TTC549 (cell line): ENCODE results near the gene LRP1.

Experiments
- FAIRE-seq: peaks from 2 replicates; lab custom pipeline; 2012; peaks lifted over from hg19 to GRCh38; lab: Jason Lieb, UNC

The LRP1 gene

DNA sequence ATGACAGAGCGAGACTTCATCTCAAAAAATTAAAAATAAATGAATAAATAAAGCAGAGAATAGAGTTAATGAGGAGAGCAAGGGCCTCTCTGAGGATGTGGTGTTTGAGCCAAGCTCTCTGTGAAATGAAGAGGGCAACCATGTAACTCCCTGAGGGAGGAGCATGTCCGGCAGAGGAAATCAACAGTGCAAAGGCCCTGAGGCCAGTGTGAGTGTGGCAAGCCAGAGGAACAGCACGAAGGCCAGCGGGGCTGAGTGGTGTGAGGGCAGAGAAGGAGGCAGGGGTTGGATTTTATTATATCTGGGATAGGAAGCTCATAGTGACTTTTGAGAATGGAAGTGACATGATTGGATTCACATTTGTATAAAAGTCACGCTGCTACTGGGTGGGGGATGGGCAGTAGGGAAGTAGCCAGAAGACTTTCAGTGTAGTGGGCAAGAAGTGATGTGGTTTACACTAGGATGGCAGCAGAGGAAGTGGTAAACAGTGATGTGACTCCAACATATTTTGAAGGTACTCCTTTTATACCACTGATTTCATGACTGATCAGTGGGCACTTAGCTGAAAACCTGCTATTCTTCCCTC is 29.4 kb downstream of the LRP1 start:
- FAIRE-seq = no peak

DNA sequence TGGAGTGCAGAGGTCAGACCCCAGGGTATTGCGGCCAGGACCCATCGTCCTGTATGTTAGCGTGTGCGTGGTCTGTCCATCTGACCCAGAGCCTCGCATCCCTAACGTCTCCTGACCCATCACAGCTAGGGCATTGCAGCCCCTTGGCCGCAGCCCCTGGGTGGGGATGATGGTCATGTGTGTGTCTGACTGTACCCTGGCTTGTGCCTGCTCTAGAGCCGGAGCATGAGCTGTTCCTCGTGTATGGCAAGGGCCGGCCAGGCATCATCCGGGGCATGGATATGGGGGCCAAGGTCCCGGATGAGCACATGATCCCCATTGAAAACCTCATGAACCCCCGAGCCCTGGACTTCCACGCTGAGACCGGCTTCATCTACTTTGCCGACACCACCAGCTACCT is 29.9 kb downstream of the LRP1 start:
- FAIRE-seq = no peak

DNA sequence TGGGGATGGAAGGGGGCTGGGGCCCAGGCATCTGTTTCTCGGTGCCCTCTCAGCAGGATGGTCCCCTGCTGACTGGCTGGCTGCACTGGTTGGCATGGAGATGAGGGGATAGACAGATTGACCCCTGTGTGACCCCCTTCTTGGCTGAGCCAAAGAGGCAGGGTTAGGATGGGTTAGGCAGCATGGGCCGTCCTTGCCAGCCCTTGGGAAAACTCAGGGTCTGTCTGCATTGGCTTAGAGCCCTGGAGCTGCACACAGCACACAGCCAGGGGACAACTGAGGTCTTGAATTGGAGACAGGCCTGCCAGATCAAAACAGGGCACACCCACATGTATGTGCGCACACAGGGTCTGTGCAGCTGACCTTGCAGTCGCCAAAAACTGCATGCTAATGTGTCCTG is 30.4 kb downstream of the LRP1 start:
- no peak for FAIRE-seq

DNA sequence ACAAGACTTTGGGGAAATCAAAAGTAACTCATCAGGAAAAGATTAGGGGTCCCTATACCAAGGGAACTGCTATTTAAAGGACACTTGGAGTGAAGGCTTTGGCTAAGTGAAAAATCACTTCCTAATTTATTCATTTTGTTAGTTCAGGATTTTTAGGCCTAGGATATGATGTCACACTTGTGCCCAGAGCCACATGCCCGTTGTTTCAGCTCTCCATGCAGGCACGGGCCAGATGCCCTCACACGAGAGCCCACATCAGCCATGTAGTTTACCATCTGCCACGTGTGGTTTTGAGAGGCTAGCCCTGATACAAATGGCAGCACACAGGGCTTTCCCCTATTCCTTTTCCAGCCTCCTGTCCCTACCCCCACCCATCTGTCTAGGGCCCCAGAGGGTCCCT is 31.0 kb downstream of the LRP1 start:
- FAIRE-seq = no peak

DNA sequence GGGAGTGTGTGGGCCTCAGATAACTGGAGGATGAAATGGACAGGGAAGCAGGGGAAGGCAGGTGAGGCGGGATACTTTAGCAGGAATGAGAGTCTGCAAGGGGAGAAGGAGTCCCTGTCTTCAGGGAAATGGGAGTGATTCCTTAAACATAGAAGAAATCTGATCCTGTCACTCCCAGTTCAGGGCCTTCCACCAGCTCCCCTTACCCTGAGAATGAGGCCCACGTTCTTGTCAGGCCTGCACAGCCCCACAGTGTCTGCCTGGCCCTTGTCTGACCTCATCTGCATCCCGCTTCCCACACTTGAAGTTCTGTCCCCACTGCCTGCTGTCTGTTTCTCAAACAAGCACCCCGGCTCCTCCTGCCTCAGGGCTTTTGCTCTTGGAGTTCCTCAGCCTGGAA is 31.8 kb downstream of the LRP1 start:
- FAIRE-seq = no peak

DNA sequence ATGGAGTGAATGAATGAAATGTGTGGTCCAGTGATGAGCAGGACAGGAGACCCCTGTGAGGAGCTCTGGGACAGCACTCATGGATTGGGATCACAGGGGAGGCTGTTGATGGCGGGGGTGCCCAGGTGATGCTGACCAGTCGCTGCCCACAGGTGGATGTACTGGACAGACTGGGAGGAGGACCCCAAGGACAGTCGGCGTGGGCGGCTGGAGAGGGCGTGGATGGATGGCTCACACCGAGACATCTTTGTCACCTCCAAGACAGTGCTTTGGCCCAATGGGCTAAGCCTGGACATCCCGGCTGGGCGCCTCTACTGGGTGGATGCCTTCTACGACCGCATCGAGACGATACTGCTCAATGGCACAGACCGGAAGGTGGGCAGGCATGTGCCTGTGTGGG is 32.5 kb downstream of the LRP1 start:
- no peak for FAIRE-seq

DNA sequence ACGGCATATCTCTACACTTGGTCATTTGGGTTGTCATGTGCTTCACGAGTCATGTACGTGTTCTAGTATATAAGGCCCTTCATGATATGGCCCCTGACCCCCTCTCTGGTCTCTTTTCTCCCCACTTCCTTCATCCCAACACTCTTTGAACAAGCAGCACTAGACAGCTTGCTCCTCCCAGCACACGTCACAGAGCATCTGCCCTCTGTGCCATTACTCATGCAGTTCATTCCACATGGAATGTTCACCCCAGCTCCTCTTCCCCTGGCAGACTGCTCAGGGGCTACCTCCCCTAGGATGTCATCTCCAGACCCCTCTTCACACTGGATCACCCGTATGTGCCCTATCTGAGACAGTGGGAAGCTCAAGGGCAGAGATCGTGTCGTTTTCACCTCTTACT is 33.2 kb downstream of the LRP1 start:
- no peak for FAIRE-seq

DNA sequence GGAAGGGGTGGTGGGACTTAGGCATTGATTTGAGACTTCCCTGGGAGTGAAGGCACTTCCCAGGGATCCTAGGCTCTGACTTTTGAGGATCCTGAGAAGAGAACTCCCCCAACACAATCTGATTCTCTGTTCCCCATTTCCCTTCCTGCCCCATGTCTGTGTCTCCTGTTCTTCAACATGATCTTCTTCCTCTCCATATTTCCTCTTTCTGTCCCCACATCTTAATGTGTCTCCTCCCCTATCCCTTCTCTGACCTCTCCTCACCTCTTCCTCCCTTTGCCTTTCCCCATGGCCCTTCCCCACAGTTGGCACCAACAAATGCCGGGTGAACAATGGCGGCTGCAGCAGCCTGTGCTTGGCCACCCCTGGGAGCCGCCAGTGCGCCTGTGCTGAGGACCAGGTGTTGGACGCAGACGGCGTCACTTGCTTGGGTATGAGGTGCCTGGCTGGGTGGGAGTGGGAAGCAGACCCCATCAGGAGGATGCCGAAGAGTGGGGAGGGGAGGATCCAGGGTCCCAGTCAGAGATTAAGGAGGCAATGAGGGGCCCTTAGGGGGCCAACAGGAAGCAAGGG is 34.4 kb downstream of the LRP1 start:
- FAIRE-seq = no peak

DNA sequence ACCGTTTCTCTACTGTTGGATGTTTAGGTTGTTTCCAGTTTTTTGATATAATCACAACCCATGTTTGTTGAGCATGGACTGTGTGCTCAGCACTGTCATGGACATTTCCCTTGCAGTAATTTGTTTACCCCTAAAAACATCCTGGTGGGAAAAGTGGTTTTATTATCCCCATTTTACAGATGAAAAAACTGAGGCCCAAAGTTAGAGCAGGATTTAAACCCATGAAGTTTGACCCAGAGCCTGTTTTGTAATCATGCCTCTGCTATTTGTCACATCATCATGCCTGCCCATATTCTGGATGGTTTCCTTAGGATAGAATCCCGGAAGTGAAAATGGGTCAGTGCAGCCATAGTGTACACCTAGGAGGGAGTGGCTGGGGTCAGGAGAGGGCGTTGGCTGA is 36.2 kb downstream of the LRP1 start:
- no peak for FAIRE-seq

DNA sequence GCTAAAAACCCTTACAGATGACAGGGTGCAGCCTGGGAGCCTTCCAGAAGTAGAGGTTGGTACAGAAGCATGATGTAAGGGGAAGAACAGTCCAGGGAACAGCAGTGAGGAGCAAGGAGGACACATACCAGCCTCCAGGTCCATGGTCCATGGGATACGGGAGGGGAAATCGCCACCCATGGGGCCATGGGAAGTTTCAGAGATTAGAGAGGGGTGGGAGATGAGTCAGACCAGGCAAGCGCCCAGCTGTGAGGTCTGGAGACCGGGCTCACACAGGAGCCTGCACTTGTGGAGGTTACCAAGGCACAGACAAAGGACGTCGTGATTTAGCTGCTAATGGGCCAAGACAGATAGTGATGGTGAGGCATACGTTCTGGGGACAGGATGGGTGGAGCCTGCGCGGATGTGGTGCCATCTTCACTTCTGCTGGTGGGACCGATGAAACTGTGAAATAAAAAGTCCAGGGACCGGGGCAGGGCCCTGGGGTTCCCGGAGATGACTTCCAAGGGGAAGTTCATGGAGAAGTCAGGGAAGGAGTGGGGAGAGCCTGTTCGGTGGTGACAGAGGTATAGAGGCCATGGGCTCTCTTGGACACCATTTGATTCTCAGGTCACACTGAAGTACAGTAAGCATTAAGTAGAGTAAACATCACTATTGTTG is 36.8 kb downstream of the LRP1 start:
- FAIRE-seq = no peak

DNA sequence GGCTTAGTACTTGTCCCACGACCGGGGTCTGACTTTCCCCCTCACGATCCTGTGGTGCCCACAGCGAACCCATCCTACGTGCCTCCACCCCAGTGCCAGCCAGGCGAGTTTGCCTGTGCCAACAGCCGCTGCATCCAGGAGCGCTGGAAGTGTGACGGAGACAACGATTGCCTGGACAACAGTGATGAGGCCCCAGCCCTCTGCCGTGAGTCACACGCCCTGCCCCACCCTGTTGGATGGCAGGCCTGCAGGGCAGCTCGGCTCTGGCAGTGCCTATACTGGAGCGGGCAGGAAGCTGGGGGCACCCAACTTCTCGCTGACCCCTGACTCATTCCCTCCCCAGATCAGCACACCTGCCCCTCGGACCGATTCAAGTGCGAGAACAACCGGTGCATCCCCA is 37.5 kb downstream of the LRP1 start:
- FAIRE-seq = no peak

DNA sequence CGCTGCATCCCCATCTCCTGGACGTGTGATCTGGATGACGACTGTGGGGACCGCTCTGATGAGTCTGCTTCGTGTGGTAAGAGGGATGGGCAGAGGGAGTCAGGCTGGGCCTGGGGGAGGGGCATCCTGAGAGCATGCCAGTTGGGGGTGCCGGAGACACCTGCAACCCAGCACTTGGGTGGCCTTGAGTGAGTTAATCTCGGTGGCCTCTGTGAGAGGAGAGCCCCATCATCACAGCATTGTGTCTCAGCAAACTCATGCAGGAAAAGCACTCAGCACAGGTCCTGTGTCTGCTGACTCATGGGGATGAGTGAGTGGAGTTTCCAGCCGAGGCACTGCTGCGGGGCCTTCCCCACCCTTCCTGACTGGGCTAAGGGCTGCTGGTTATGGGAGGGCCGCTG is 38.7 kb downstream of the LRP1 start:
- FAIRE-seq = no peak

DNA sequence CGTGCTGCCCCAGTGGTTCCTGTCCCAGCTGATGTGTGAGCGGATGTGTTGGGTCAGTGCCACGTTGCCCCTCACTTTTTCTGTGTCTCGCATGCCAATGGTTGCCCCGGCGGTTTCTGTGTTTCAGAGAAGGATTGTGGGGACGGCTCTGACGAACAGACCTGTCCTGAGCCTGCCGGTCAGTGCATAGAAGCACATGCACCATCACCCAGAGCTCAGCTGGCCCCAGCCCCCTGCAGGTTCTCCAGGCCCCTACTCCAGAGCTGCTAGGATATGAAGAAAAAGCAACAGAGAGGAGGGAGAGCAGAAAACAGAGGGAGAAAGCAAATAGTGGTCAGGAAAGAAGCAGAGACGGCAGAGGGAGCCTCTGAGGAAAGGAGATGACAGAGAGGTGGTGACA is 39.8 kb downstream of the LRP1 start:
- FAIRE-seq = no peak

DNA sequence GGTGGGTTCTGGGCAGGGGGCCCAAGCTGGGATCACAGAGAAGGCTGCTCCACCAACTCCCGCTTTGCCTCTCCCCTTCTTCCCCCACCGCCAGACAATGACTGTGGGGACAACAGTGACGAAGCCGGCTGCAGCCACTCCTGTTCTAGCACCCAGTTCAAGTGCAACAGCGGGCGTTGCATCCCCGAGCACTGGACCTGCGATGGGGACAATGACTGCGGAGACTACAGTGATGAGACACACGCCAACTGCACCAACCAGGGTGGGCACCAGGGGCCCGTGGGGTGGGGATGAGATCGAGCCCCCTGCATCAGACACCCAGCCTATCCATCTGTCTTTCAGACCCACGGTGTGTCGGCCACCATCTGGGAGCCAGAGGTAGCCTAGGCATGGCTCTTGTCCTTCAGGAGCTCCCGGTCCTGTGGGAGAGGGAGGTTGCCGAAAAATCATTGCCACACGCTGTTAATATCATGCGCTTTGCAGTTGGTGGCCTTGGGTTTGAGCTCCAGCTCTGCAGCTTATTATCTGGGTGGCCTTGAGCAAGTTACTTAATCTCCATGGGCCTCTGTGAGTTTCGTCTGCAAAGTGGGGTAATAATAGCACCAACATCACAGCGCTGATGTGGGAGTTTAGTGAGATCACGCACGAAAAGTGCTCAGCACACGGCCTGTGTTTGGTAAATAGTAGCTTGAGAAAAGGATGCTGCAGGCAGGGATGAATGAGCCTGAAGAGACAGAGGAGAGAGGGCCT is 40.9 kb downstream of the LRP1 start:
- no peak for FAIRE-seq

DNA sequence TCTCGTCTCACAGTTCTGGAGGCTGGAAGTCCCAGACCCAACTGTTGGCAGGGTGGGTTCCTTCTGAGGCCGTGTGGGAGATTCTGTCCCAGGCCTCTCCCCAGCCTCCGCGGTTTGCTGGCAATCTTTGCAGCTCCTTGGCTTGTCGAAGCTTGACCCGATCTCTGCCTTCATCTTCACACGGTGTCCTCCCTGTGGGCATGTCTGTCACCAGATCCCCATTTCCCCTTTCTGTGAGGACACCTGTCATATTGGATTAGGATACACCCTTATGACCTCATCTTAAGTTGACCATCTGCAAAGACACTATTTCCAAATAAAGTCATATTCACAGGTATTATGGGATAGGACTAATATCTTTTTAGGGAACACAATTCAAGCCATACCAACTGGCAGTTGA is 41.7 kb downstream of the LRP1 start:
- FAIRE-seq = no peak

DNA sequence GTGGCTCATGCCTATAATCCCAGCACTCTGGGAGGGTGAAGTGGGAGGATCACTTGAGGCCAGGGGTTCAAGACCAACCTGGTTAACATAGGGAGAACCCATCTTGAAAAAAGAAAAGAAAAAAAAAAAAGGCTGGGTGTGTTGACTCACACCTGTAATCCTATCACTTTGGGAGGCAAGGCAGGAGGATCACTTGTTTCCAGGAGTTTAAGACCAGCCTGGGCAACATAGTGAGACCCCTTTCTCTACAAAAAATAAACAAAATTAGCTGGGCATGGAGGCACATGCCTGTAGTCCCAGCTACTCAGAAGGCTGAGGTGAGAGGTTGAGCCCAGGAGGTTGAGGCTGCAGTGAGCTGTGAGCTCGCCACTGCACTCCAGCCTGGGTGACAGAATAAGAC is 42.1 kb downstream of the LRP1 start:
- no peak for FAIRE-seq

DNA sequence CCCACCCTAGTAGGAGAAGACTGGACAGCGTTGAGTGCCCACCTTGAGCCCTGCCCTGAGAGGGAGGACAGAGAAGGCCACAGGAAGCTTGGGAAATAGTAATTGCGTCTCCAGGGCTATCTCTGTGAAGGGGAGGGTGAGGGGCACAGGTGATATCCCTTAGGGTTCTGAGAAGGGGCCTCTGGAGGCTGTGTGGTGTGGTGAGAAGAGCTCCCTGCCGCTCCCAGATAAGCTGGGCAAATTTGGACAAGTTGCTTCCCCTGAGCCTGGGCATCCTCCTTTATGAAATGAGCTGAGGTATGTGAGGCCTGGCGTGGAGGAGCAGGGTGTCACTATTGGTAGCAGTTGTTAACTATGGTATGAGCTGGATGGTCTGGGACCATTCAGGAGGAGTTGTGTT is 42.6 kb downstream of the LRP1 start:
- no peak for FAIRE-seq

DNA sequence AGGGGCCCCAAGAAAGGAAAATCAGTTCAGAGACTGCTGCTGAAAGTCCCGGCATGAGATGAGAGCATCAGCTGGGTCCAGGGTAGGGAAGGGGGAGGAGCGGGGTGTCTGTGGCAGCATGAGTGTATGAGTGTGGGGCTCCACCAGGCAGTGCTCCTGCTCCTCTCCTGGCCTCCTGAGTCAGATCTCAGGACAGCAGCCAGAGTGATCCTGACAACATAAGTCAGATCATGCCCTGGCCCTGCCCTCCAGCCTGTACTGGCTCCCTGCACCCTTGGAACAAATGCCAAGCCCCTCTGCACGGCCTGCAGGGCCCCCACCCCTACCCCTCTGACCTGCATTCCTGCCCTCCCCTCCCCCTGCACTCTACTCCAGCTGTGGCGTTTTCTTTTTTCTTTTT is 43.4 kb downstream of the LRP1 start:
- FAIRE-seq = no peak

DNA sequence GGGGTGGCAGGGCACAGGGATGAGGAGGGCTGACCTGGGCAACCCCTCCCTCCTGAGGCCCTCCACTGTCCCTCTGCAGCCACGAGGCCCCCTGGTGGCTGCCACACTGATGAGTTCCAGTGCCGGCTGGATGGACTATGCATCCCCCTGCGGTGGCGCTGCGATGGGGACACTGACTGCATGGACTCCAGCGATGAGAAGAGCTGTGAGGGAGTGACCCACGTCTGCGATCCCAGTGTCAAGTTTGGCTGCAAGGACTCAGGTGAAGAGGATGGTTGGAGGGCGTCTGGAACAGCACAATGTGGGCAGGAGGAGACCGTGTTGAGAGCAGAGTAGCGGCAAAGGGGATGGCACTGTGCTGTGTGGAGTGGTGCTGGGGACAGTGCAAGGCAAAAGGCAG is 44.8 kb downstream of the LRP1 start:
- no peak for FAIRE-seq

DNA sequence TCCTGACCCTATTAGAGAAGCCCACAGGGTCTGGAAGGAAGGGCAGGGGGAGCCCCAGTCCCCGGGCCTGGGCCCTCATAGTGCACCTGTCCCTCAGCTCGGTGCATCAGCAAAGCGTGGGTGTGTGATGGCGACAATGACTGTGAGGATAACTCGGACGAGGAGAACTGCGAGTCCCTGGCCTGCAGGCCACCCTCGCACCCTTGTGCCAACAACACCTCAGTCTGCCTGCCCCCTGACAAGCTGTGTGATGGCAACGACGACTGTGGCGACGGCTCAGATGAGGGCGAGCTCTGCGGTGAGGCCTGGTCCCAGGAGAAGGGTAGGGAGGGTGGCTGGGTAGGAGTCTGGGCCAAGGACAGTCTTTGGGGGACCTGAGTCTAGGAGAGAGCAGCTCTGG is 45.4 kb downstream of the LRP1 start:
- no peak for FAIRE-seq

DNA sequence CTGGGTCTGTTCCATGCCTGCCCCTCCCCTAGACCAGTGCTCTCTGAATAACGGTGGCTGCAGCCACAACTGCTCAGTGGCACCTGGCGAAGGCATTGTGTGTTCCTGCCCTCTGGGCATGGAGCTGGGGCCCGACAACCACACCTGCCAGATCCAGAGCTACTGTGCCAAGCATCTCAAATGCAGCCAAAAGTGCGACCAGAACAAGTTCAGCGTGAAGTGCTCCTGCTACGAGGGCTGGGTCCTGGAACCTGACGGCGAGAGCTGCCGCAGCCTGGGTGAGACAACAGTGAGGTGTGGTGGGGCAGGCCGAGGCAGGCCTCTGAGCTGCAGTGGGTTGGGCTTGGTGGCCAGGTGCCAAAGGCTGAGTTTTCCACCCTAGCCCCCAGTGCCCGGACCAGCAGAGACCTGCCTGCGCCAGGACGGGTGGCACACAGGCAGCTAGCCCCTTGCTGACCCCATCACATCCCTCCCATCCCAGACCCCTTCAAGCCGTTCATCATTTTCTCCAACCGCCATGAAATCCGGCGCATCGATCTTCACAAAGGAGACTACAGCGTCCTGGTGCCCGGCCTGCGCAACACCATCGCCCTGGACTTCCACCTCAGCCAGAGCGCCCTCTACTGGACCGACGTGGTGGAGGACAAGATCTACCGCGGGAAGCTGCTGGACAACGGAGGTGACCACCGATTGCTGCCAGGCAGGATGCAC is 47.3 kb downstream of the LRP1 start:
- no peak for FAIRE-seq

DNA sequence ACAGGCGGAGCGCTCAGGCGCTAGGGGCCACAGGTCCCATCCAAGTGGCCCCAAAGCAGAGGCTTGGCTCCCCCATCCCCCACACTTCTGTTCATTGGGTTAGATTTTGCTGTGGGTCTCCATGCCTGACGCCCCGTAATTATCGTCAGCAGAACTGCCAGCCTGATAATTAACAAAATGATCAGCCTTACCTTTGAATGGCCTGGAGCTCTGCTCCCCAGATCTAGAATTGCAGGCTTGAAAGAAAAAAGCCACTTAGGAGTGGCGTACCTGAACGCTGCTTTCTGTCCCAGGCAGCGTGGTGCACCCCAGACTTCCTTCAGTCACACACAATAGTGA is 47.8 kb downstream of the LRP1 start:
- FAIRE-seq = no peak

DNA sequence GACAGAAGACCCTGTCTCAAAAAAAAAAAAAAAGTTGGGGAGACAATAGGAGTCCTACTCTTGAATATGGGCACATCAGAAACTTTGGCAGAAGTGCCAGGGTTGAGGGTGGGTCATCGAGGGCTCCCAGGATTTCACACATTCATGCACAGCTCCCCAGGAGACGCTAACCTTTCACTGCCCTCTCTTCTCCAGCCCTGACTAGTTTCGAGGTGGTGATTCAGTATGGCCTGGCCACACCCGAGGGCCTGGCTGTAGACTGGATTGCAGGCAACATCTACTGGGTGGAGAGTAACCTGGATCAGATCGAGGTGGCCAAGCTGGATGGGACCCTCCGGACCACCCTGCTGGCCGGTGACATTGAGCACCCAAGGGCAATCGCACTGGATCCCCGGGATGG is 48.6 kb downstream of the LRP1 start:
- no peak for FAIRE-seq
